ENCODE measurements around the gene BMP7.

GRCh38 chr20:57139342-57140093, 126.9 kb downstream of the BMP7 start:
- TF ChIP-seq, protein P1, sequence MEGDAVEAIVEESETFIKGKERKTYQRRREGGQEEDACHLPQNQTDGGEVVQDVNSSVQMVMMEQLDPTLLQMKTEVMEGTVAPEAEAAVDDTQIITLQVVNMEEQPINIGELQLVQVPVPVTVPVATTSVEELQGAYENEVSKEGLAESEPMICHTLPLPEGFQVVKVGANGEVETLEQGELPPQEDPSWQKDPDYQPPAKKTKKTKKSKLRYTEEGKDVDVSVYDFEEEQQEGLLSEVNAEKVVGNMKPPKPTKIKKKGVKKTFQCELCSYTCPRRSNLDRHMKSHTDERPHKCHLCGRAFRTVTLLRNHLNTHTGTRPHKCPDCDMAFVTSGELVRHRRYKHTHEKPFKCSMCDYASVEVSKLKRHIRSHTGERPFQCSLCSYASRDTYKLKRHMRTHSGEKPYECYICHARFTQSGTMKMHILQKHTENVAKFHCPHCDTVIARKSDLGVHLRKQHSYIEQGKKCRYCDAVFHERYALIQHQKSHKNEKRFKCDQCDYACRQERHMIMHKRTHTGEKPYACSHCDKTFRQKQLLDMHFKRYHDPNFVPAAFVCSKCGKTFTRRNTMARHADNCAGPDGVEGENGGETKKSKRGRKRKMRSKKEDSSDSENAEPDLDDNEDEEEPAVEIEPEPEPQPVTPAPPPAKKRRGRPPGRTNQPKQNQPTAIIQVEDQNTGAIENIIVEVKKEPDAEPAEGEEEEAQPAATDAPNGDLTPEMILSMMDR (conservative IDR thresholded peaks at IDR 0.05; ENCODE audit: low read length): no peak
- no peak for TF ChIP-seq EZH2phosphoT487 (IDR thresholded peaks at IDR 0.05; ENCODE audit: borderline replicate concordance, low read depth, low read length)

Measured in OCI-LY7 (cell line).